GM18868 (cell line): ENCODE results near the gene NME8.

ENCODE experiments used
- ATAC-seq: cut with Tn5 transposase; IDR thresholded peaks from one replicate; pipeline ENCODE4 v1.9.1; 2021; ENCODE audit warnings: mild to moderate bottlenecking, moderate library complexity; ENCODE audit not compliant: unreplicated experiment

NME8 gene

DNA sequence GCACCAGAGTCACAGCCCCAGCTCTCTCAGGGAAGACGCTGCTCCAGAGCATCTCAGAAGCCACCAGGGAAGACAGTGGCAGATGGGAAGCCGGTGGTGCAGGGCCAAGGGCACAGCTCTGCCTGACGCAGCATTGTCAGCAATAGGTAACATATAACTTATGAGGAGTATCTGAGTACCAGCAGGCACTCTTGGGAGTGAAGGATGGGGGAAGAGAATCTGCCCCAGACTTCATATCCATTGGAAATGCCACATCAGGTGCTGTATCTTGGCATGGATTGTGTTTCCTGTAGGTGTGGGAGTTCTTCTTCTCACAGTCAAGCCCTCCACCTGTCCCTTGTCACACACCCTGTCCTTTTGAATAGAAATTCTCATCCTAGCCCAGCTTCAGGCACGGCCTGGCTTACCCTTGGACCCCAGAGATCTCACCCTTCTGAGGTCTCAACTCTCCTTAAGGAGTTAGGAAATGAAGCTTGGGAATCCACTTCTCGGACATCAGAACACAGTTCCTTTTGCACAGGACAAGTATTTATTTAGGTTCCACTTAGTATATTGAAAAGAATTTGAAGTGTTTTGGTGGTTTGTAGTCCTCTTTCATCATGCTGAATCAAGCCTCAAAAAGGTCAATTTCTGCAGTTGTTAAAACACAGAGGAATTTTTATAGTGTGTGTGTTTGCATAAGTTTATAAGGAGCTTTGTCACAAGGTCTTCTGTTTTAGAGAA is 82.0 kb downstream of the NME8 start:
- ATAC-seq, result no peak

DNA sequence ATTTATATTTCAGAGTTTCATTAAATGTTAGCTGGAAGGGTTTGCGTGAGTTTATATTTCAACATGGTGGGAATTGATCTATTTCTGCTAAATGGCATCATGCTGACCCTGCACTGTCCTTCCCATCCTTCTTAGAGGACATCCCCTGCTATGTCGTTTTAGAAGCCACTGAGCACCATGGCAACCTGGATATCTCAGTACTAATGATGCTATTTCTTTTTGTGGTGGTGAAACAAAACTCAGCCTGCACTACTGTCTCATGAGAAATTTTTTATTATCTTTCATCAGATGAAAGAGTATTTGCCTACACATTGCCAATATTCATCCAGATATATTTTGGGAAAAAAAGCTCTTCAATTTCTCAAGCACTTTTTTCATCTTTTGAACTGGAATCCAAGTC is 84.1 kb downstream of the NME8 start:
- no peak for ATAC-seq

DNA sequence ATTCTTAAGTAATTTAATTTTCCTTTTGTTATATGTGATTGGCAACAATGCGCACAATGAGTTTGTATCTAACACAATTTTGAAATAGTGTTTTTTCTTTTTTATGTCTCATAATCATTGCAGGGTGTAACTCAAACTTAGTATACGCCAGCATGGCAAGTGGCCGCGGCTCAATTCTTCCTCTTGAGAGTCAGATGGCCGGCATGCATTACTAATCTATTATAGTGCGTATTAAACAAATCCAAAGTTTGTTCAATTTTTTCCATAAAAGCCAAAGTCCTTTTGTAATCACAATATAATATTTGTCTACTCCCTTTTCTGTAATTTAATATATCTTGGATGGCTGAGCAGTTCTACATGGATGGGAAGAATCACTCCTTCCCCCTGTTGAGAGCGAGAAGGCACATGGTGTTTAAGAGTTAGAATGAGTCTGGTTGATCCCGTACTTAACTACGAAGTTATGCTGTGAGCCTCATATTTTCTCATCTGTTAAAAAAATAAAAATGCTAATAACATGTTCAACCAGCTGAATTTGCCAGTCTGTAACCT is 84.7 kb downstream of the NME8 start:
- no peak for ATAC-seq

DNA sequence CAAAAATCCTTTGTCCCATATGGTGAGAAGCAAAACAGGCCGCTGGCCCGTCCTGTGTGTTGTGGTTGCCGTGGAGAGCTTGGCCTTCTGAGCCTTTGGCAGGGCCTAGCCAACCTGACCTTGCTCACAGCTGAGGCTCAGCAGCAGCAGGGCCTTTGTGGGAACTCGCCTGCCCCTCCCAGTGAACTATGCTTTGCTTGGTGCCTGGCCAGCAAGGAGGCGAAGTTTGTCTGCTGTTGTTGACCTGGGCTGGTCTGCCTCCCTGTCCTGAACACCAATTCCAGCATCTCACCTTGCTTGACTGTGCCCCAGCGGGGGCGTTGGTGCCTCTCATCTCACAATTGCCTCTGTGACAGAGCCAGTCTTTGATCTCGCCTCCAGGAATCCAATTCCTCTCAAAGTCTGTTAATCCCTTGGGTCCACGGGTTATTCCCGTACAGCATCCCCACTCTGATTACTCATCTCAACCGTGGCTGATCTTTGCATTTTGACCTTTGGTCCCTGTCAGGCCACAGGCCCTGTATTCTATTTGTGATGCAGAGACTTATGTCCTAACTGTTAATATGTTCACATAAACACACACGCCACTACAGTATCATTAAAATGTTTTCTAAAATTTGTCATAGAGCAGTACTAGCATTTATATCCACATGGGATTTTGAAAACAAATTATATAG is 94.7 kb downstream of the NME8 start:
- ATAC-seq, result no peak

DNA sequence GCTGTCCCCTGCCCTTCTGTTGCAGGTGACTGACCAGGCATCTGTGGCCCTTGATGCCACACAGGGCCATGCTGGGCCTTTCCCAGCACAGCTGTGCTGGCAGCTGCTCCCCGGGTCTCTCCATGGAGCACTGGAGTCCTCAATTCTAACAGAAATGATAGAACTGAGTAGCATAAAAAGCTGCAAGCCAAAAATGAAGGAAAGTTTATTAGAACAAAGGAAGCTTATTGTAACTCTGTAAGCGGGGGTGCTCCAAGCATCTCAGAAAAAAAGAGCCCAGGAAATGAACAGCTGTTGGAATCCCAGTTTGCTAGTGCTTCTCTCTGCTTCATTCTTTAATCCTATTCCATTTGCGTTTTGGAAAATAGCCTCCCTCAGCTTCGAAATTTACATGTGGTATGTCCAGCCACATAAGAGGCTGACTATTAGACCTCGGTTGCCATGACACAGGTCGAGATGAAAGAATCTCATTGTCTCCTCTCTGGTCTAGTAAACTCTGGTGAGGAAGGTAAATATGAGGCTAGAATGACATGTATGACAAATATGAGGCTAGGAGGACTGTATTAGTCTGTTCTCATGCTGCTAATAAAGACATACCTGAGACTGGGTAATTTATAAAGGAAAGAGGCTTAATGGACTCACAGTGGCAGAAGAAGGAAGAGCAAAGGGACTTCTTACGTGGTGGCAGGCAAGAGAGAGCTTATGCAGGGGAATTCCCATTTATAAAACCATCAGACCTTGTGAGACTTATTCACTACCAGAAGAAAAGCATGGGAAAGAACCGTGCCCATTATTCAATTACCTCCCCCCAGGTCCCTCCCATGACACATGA is 95.7 kb downstream of the NME8 start:
- peak; percentile 77 for ATAC-seq

DNA sequence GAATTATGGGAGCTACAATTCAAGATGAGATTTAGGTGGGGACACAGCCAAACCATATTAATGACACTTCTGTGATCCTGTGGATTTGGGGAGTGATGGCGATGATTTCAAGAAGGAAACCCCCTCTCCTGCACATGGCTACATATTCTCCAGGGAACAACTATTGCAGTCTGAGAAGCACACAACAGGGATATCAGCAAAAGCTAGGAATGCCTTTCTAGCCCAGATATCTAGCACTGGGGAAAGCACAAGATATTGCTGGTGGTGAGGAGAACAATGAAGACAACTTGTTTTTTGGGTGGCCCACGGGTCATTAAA is 96.3 kb downstream of the NME8 start:
- no peak for ATAC-seq

DNA sequence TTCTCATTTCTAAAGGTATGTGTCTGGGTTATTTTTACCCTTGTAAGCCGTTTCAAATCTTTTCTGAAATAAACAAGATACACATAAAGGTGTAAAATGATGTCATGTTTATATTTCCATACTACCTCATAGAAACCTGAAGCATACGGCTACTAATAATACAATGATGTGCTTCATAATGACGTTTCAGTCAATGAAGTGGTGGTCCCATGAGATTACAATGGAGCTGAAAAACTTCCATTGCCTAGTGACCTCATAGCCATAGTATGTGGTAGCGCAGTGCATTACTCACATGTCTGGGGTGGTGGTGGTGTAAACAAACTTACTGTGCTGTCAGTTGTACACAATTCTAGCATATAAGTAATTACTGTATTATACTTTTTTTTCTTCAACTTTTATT is 96.9 kb downstream of the NME8 start:
- ATAC-seq, result no peak

DNA sequence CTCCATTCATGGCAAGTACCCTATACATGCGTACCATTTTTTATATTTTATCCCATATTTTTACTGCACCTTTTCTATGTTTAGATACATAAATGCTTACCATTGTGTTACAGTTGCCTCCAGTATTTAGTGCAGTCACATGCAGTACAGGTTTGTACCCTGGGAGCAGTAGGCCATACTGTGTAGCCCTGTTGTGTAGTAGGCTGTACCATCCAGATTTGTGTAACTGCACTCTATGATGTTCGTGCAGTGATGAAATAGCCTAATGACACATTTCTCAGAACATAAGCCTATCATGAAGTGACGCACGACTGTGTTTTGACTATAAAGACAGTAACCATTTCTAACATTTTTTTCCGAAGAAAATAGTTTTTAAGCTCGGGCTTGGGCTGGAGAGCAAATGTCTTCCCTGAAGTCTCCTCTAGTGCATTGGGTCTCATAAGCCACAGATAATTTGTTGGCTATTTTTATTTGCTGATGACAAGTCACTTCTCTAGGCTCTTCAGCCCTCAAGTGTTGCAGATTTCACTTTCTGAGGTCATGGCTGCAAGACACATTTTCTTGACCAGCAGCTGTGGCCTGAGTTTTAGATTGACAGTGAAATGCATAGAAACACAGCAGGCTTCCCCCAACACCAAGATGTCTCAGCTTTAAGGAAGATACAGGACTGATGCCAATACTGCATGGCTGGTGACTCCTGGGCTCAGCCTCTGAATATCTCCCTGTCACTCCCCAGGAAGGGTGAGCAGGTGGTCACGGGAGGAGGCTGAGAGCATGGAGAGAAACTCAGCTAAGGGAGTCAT is 98.9 kb downstream of the NME8 start:
- no peak for ATAC-seq

DNA sequence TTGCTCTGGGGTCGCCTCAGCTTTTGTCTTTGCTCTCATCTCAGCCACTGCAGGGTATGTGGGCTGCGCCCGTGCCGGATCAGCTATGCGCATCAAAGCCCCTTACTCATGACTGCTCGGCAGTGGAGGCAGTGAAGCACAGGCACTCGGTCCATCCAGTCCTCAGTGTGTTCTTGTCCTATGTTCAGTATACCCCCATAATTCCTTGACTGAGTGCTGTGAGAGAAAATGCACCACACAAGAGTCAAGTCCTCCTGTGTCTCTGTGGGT is 99.5 kb downstream of the NME8 start:
- no peak for ATAC-seq
